HEK293 (cell line): Measurements from ENCODE around the gene NIPSNAP2.
"Not testable (repeated sequence)": the region's sequence is repeated elsewhere in the genome, so short reads cannot be mapped to it uniquely, and the experiment has no call there.

Source experiments
- ZBTB7A ChIP-seq: fragments of 450-650 bp; formaldehyde crosslinking; IDR thresholded peaks from 2 replicates; pipeline ENCODE4 v1.5.1; 2016; ENCODE audit warnings: low read depth, missing biosample characterization, missing genetic modification characterization
- ZNF184 ChIP-seq: fragments of 450-650 bp; IDR thresholded peaks from 2 replicates; pipeline ENCODE4 v1.5.1; 2018; ENCODE audit warnings: missing biosample characterization, mild to moderate bottlenecking, missing genetic modification characterization
- ZNF416 ChIP-seq: fragments of 450-650 bp; formaldehyde crosslinking; IDR thresholded peaks from 2 replicates; pipeline ENCODE4 v1.5.1; 2016; ENCODE audit warnings: missing biosample characterization, missing genetic modification characterization
- ZNF571 ChIP-seq: fragments of 450-650 bp; formaldehyde crosslinking; IDR thresholded peaks from 2 replicates; pipeline ENCODE4 v1.5.0; 2017; ENCODE audit warnings: missing biosample characterization, missing genetic modification characterization
- TF ChIP-seq, protein P1 (sequence below): fragments of 450-650 bp; formaldehyde crosslinking; IDR thresholded peaks from 2 replicates; pipeline ENCODE4 v1.5.1; 2016; ENCODE audit warnings: missing biosample characterization, missing genetic modification characterization, borderline replicate concordance
- TF ChIP-seq, protein P2 (sequence below): fragments of 450-650 bp; formaldehyde crosslinking; IDR thresholded peaks from 2 replicates; pipeline ENCODE4 v1.5.1; 2016; ENCODE audit warnings: missing biosample characterization, missing genetic modification characterization

DNA sequence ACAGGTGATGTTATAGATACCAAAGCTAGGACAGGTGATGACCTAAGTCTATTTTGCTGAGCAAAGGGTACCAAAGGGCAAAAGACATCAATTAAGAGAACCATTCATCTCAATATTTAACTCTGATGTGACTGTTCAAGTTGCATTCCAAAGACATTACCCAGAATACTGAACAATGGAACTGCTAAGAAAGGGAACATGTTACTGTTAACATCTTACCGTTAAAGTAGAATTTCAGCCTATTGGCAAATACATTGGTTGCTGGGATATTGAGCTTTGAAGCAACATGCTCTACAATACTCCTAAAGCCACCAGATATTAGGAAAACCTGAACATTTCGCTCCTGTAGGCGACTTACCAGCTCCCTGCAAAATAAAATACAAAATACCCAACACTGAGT, 52.6 kb downstream of the NIPSNAP2 start:
- TF ChIP-seq, protein P1, sequence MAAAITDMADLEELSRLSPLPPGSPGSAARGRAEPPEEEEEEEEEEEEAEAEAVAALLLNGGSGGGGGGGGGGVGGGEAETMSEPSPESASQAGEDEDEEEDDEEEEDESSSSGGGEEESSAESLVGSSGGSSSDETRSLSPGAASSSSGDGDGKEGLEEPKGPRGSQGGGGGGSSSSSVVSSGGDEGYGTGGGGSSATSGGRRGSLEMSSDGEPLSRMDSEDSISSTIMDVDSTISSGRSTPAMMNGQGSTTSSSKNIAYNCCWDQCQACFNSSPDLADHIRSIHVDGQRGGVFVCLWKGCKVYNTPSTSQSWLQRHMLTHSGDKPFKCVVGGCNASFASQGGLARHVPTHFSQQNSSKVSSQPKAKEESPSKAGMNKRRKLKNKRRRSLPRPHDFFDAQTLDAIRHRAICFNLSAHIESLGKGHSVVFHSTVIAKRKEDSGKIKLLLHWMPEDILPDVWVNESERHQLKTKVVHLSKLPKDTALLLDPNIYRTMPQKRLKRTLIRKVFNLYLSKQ, result not testable (repeated sequence)
- TF ChIP-seq, protein P2, sequence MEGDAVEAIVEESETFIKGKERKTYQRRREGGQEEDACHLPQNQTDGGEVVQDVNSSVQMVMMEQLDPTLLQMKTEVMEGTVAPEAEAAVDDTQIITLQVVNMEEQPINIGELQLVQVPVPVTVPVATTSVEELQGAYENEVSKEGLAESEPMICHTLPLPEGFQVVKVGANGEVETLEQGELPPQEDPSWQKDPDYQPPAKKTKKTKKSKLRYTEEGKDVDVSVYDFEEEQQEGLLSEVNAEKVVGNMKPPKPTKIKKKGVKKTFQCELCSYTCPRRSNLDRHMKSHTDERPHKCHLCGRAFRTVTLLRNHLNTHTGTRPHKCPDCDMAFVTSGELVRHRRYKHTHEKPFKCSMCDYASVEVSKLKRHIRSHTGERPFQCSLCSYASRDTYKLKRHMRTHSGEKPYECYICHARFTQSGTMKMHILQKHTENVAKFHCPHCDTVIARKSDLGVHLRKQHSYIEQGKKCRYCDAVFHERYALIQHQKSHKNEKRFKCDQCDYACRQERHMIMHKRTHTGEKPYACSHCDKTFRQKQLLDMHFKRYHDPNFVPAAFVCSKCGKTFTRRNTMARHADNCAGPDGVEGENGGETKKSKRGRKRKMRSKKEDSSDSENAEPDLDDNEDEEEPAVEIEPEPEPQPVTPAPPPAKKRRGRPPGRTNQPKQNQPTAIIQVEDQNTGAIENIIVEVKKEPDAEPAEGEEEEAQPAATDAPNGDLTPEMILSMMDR, result not testable (repeated sequence)
- TF ChIP-seq ZBTB7A; ZNF416; ZNF184 (tag by site-specific recombination); ZNF571 (tag by site-specific recombination): not testable (repeated sequence)
